Muscle of leg (tissue), 11 donors: ENCODE results near the gene NFIB. TPM values are rescaled to one million over a fixed set of nuclear protein-coding genes. Genes with fewer than 3 reads are reported as not detected.

Source experiments
- DNase-seq: peaks from one replicate; pipeline ENCODE4 v3.0.0; 2013
- H3K27ac ChIP-seq: one replicate; pipeline ENCODE4 v1.5.1; 2013; ENCODE audit warnings: mild to moderate bottlenecking, low read length, control low read depth
- H3K27me3 ChIP-seq: one replicate; pipeline ENCODE4 v1.6.1; 2013; ENCODE audit warnings: low read length; ENCODE audit not compliant: control insufficient read depth, insufficient read depth
- H3K36me3 ChIP-seq: one replicate; pipeline ENCODE4 v1.6.1; 2013; ENCODE audit warnings: low read length; ENCODE audit not compliant: control insufficient read depth, insufficient read depth
- H3K4me1 ChIP-seq: one replicate; pipeline ENCODE4 v1.6.1; 2013; ENCODE audit warnings: low read length; ENCODE audit not compliant: control insufficient read depth, insufficient read depth
- H3K4me3 ChIP-seq: one replicate; pipeline ENCODE4 v1.5.1; 2013; ENCODE audit warnings: low read length, control low read depth
- H3K9me3 ChIP-seq: replicated peaks from 2 replicates; pipeline ENCODE4 v1.6.1; 2013; ENCODE audit warnings: low read depth, low read length; ENCODE audit not compliant: control insufficient read depth
- WGBS: methylation state at CpG from one replicate; pipeline ENCODE4 v1.1.5; 2013; ENCODE audit warnings: missing lambda C conversion rate; ENCODE audit not compliant: insufficient coverage; 5-methylcytosine and 5-hydroxymethylcytosine counted together
- polyA plus RNA-seq, 8 donors: library from polyadenylated mRNA; unstranded; fragments of 120-200 nt; gene quantifications; one replicate each; pipeline versions ENCODE4 v1.2.1 to v1.2.3, GENCODE V29; 2013; ENCODE audit warnings: inconsistent platforms in 1 of 8, low replicate concordance in 1 of 8; ENCODE audit not compliant: insufficient read length in 8 of 8, insufficient read depth in 1 of 8
- total RNA-seq: library from RNA; stranded (reverse); fragments of 120-200 nt; gene quantifications from one replicate; pipeline ENCODE4 v1.2.4, GENCODE V29; 2013

NFIB gene
- total and polyA plus RNA-seq, 9 donors, result 63.7 to 119 (median 85.8) TPM

DNA sequence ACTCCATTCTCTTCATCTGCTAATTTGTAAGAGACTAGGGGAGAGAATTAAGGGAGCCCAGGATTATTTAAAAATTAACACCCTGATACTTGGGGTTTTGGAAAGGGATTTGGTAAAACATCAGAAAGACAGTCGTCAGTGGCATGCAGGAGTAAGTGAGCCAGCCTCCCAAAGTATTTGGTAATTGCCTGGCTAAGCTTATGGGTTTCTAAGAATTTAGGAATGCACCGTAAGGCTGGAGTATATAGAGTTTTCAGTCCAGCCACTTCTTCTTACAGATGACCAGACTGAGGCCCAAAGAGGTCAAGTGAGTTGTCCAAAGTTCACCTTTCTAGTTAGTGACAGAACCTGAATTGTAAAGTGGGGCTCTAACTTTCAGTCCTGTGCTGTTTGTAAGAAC lies 25.8 kb upstream of the NFIB start:
- 48% methylated on average over 2 of the region's 2 CpGs for WGBS

DNA sequence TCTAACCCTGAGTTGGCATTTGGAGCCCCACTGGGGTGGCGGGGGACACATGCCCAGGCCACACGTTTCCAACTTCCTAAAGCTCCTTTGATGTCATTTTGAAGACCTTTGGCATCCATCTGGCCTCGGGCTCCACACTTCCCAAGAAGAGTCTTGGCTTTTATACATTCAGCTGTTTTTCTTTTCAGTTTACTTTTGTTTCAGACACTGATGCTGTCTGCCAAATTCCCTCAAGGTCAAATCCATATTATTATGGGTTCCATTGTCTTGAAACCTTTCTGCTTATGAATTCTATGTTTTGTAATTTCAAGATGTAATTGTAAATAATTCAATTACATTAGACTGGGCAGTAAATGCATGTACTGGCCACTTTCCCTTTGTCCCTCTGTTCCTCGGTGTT lies 23.7 kb upstream of the NFIB start:
- Histone ChIP-seq H3K4me3 (no peak overlapping the region), H3K9me3 (no peaks in the 10 kb centered on the region), H3K27ac (peak overlapping the region; percentile 60), H3K27me3 (no peaks in the 10 kb centered on the region), H3K4me1 (peaks cover 17% of the 10 kb centered on the region), H3K36me3 (no peaks in the 10 kb centered on the region)
- DNase-seq, result peak; percentile 74
- no CpG with 5 or more reads among the region's 4 CpGs for WGBS

More for the DNA sequence above, 25.8 kb upstream of the NFIB start:
- H3K27ac ChIP-seq, result no peak overlapping the region
- no peak overlapping the region for H3K4me3 ChIP-seq
- H3K27me3 ChIP-seq, result no peaks in the 10 kb centered on the region
- DNase-seq, result no peak
- H3K9me3 ChIP-seq, result no peaks in the 10 kb centered on the region
- H3K4me1 ChIP-seq, result peaks cover 30% of the 10 kb centered on the region
- no peaks in the 10 kb centered on the region for H3K36me3 ChIP-seq

DNA sequence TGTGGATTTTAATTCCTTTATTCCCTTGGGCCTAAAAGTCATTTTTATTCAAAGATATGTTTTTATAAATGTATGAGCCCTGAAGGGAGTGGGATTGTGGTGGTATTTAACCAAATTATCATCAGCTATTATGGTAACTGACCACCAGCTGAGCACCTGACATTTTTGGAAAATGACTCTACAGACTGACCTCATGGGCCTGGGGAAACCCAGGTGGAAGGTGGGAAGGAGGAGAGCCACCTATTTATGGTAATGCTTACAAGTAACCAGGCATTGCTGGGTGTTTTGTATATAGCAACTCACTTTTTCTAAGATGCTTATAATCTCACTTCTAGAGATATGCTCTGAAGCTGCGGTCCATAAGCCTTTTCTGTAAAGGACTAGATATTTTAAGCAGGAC lies 22.3 kb upstream of the NFIB start:
- Histone ChIP-seq H3K9me3 (no peaks in the 10 kb centered on the region), H3K4me3 (no peak overlapping the region), H3K4me1 (peaks cover 9% of the 10 kb centered on the region), H3K27me3 (no peaks in the 10 kb centered on the region), H3K27ac (no peak overlapping the region), H3K36me3 (no peaks in the 10 kb centered on the region)
- WGBS, result 100% methylated on average over 1 of the region's 1 CpG
- DNase-seq, result no peak

DNA sequence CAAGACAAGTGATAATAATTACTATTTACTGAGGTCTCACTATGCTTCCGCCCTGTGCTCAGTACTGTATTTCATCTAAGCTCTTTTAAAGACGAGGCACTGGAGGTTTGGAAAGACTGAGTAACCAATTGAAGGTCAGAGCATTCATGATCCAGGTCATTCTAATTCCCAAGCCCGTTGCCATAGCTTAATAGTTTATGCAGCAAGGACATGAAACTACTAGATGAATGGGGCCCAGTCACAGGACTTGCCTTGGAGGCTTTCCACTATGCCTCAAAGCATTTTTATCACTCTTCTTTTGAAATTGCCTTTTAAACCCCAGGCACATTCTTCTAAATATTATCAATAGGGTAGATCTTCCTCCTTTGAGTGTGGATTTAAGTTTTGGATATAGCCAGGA lies 17.2 kb upstream of the NFIB start:
- no peaks in the 10 kb centered on the region for H3K9me3 ChIP-seq
- H3K4me3 ChIP-seq, result no peak overlapping the region
- H3K27ac ChIP-seq, result no peak overlapping the region
- H3K36me3 ChIP-seq, result no peaks in the 10 kb centered on the region
- no peak for DNase-seq
- H3K4me1 ChIP-seq, result no peaks in the 10 kb centered on the region
- 61% methylated on average over 2 of the region's 3 CpGs for WGBS
- H3K27me3 ChIP-seq, result no peaks in the 10 kb centered on the region

DNA sequence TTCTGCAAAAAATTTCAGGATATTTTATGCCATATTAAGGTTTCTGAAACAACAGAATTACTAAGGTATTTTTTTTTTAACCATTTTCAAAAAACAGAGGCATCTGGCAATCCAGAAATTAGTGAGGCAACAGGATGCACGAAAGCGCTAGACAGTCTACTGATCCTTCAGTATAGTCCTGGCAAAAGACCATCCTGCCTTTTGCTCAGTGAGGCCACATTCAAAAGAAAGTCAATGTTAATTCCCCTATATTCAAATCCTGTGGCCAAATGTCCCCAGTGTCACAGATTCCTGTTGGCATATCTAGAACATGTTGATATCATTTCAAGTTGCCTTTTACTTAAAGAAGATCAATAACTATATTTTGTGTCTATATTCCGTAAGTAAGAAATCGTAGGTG lies 13.1 kb upstream of the NFIB start:
- DNase-seq, result peak; percentile 12

DNA sequence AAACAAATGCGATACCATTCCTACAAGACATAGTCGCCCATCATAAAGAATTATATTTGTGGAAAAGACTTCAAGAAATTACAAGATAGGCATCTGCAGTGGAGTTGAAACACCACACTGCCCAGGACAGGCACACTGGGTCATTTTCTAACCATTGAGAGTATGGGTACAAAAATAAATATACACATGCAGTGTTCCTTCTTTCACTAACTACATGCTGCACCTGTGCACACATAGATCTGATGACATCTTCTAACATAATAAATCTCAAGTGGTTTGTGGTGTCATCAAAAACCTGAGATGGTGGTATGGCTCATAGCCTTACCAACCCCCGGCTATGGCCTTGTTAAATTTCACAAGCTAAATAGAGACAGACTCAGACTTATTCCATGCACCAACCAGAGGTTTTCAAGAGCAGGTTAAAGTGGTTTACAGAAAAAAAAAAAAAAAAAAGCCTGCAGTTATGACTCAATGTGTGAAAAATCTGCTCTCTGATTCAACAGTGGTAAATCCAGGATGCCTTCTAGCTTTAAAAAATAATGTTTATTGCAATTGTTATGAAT lies 12.4 kb upstream of the NFIB start:
- no CpG with 5 or more reads among the region's 3 CpGs for WGBS
- peak; percentile 68 for DNase-seq
- peak overlapping the region; percentile 25 for H3K27ac ChIP-seq

More for the DNA sequence above, 13.1 kb upstream of the NFIB start:
- 100% methylated on average over 2 of the region's 4 CpGs for WGBS
- Histone ChIP-seq H3K27ac (no peak overlapping the region), H3K36me3 (no peaks in the 10 kb centered on the region), H3K4me3 (no peak overlapping the region), H3K4me1 (no peaks in the 10 kb centered on the region), H3K9me3 (no peaks in the 10 kb centered on the region), H3K27me3 (no peaks in the 10 kb centered on the region)

DNA sequence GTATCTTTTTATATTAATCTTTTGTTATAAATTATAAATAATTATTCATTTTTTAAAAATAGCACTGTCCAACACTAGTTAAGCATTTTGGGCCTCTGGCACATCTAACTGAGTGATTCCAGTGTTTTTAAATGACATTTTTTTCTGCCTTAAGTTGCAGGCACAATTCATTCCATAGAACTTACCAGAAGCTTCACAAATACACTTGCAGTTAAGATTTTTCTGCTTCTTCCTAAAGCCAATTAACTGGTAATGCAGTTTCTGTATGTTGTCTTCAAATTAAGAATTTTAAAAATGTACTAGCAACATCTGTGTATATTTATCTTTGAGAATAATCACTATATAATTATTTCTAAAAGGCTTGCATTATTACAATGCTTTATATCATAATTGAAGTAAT lies 11.2 kb upstream of the NFIB start:
- peak; percentile 5 for DNase-seq
- no peaks in the 10 kb centered on the region for H3K4me1 ChIP-seq
- no peak overlapping the region for H3K4me3 ChIP-seq
- H3K27me3 ChIP-seq, result no peaks in the 10 kb centered on the region
- no peaks in the 10 kb centered on the region for H3K9me3 ChIP-seq
- H3K27ac ChIP-seq, result no peak overlapping the region
- no peaks in the 10 kb centered on the region for H3K36me3 ChIP-seq

More for the DNA sequence above, 12.4 kb upstream of the NFIB start:
- Histone ChIP-seq H3K4me1 (no peaks in the 10 kb centered on the region), H3K36me3 (no peaks in the 10 kb centered on the region), H3K27me3 (no peaks in the 10 kb centered on the region), H3K4me3 (no peak overlapping the region), H3K9me3 (no peaks in the 10 kb centered on the region)

DNA sequence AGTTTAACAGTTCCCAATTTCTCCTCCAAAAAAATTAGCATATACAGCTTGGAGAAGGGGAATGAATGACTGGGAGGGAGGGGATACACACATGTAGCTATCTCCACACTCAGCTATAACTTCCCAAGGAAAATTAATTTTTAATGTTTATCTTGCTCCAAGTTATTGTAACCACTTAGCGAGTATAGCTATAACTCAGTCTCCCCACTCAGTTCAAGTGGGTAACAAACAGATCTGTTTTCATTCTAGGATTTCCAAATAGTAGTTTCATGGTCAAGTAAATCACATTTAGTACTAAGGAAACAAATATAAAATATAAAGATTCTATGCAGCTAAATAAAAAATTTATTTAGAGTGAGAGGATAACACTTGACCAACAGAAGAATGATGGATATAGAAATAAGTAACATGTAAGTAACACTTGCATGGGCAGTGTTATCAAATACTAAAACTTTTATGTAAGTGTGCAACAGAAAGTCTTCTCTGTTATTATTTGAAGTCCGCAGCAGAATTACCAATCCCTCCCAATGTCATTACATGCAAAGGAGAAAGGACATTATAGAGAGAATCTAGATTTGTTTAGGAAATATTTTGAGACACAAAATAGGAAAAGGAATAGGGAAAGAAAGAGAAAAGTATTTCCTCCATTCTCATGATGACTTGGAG lies 10.2 kb upstream of the NFIB start:
- Histone ChIP-seq H3K9me3 (no peaks in the 10 kb centered on the region), H3K4me3 (no peak overlapping the region), H3K27ac (peak overlapping the region; percentile 99), H3K27me3 (no peaks in the 10 kb centered on the region), H3K4me1 (no peaks in the 10 kb centered on the region), H3K36me3 (no peaks in the 10 kb centered on the region)
- no CpG with 5 or more reads among the region's 2 CpGs for WGBS
- DNase-seq, result peak; percentile 17

DNA sequence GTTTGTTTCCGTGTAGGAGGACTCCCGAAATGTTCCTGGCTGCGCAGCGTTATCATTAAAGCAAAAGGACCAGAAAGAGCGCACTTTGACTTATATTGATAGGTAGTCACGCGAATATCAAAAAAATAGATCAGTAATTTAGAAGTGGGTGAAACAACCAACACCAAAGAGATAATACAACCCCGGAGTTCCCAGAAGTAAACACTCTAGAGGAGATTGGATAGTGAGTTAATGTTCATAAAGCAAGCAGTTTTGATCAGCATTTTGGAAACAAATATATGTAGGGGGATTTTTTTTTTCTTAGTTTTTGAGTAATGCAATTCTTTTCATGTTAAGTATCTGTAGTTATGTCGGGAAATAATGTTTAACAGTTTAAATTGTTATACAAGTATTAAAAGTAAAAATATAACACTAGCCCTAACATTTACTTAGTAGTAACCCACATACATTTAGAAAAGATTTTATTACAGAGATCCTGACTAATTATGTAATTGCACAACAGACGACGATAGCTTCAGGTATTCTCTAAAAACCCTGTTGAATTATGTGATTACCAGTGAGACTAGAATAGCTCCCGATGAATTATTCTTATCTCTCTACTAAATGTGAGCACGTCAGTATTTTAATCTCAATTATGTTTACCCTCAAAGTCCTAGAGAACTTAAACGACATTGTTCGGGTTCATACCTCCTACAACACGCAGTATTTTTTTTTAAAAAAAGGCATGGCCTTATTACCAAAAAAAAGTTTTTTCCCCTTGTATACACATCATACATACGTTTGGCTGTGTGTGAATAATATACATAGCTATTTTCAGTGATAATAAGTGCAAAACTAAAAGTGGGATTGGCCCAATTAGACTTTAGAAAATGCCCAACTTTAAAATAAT lies 9.4 kb upstream of the NFIB start:
- peak overlapping the region; percentile 63 for H3K4me3 ChIP-seq
- H3K27me3 ChIP-seq, result no peaks in the 10 kb centered on the region
- DNase-seq, result peak; percentile 25
- H3K36me3 ChIP-seq, result no peaks in the 10 kb centered on the region
- peaks cover 2% of the 10 kb centered on the region for H3K4me1 ChIP-seq
- no peaks in the 10 kb centered on the region for H3K9me3 ChIP-seq
- peak overlapping the region; percentile 99 for H3K27ac ChIP-seq
- WGBS, result no CpG with 5 or more reads among the region's 17 CpGs
